Trophoblast cell (in vitro differentiated cells and primary cell): Measurements from ENCODE around the gene MRFAP1L1.

ENCODE experiments used
- DNase-seq, 2 donors: peaks; one replicate each; pipeline ENCODE4 v3.0.0-alpha.2; 2016
- H2AFZ ChIP-seq: 2 replicates; pipeline ENCODE4 v1.6.1; 2013; ENCODE audit warnings: low read length, moderate library complexity, mild to moderate bottlenecking; ENCODE audit not compliant: insufficient read depth, poor library complexity
- H2AK5ac ChIP-seq: 2 replicates; pipeline ENCODE4 v1.6.1; 2013; ENCODE audit warnings: mild to moderate bottlenecking, low read length
- H2BK120ac ChIP-seq: 2 replicates; pipeline ENCODE4 v1.6.1; 2013; ENCODE audit warnings: low read length, mild to moderate bottlenecking, moderate library complexity; ENCODE audit not compliant: insufficient read depth, poor library complexity
- H2BK12ac ChIP-seq: 2 replicates; pipeline ENCODE4 v1.6.1; 2013; ENCODE audit warnings: mild to moderate bottlenecking, low read length, moderate library complexity
- H2BK5ac ChIP-seq: 2 replicates; pipeline ENCODE4 v1.6.1; 2013; ENCODE audit warnings: low read length, low read depth, moderate library complexity, mild to moderate bottlenecking; ENCODE audit not compliant: poor library complexity
- H3K14ac ChIP-seq: 2 replicates; pipeline ENCODE4 v1.6.1; 2013; ENCODE audit warnings: mild to moderate bottlenecking, low read length
- H3K18ac ChIP-seq: 2 replicates; pipeline ENCODE4 v1.6.1; 2013; ENCODE audit warnings: mild to moderate bottlenecking, low read length
- H3K23ac ChIP-seq: 2 replicates; pipeline ENCODE4 v1.6.1; 2013; ENCODE audit warnings: low read length
- H3K27ac ChIP-seq: 2 replicates; pipeline ENCODE4 v1.5.1; 2013; ENCODE audit warnings: low read depth, mild to moderate bottlenecking, inconsistent platforms, low read length, moderate library complexity
- H3K27me3 ChIP-seq: 2 replicates; pipeline ENCODE4 v1.6.1; 2013; ENCODE audit warnings: inconsistent platforms, mild to moderate bottlenecking, low read length, moderate library complexity; ENCODE audit not compliant: insufficient read depth
- H3K36me3 ChIP-seq, 2 experiments: 1 replicate in 1 of 2; 2 replicates in 1 of 2; pipeline ENCODE4 v1.6.1; 2013; ENCODE audit warnings: low read length in 2 of 2, mild to moderate bottlenecking in 2 of 2, moderate library complexity in 1 of 2; ENCODE audit not compliant: insufficient read depth in 2 of 2, control insufficient read depth in 1 of 2
- H3K4ac ChIP-seq: 2 replicates; pipeline ENCODE4 v1.6.1; 2013; ENCODE audit warnings: low read depth, mild to moderate bottlenecking, low read length, moderate library complexity
- H3K4me1 ChIP-seq, 2 experiments: 1 replicate in 1 of 2; 2 replicates in 1 of 2; pipeline ENCODE4 v1.6.1; 2013; ENCODE audit warnings: low read length in 2 of 2, mild to moderate bottlenecking in 2 of 2, moderate library complexity in 1 of 2; ENCODE audit not compliant: insufficient read depth in 2 of 2, control insufficient read depth in 1 of 2
- H3K4me2 ChIP-seq: 2 replicates; pipeline ENCODE4 v1.6.1; 2013; ENCODE audit warnings: inconsistent platforms, mild to moderate bottlenecking, low read length, moderate library complexity
- H3K4me3 ChIP-seq: 2 replicates; pipeline ENCODE4 v1.5.1; 2013; ENCODE audit warnings: mild to moderate bottlenecking, low read depth, low read length, inconsistent platforms
- H3K79me1 ChIP-seq: one replicate; pipeline ENCODE4 v1.6.1; 2013; ENCODE audit warnings: low read length
- H3K79me2 ChIP-seq: 2 replicates; pipeline ENCODE4 v1.6.1; 2013; ENCODE audit warnings: low read length, mild to moderate bottlenecking; ENCODE audit not compliant: control insufficient read depth, insufficient read depth, poor library complexity
- H3K9ac ChIP-seq: 2 replicates; pipeline ENCODE4 v1.6.1; 2013; ENCODE audit warnings: mild to moderate bottlenecking, low read length
- H3K9me3 ChIP-seq: 2 replicates; pipeline ENCODE4 v1.6.1; 2013; ENCODE audit warnings: low read depth, mild to moderate bottlenecking, control low read depth, inconsistent platforms, low read length; ENCODE audit not compliant: insufficient read depth
- H4K12ac ChIP-seq: 2 replicates; pipeline ENCODE4 v1.6.1; 2013; ENCODE audit warnings: low read depth, mild to moderate bottlenecking, low read length, moderate library complexity
- H4K8ac ChIP-seq: 2 replicates; pipeline ENCODE4 v1.6.1; 2013; ENCODE audit warnings: low read depth, mild to moderate bottlenecking, low read length, moderate library complexity
- H4K91ac ChIP-seq: one replicate; pipeline ENCODE4 v1.6.1; 2013; ENCODE audit warnings: low read depth, mild to moderate bottlenecking, low read length, moderate library complexity
- WGBS: extraction: QIAGEN DNeasy Blood & Tissue Kit; methylation state at CpG from one replicate; pipeline ENCODE4 v1.1.7; 2013; ENCODE audit warnings: missing lambda C conversion rate; ENCODE audit not compliant: insufficient read length, insufficient coverage; ENCODE audit errors: extremely low coverage; 5-methylcytosine and 5-hydroxymethylcytosine counted together

MRFAP1L1 gene

DNA sequence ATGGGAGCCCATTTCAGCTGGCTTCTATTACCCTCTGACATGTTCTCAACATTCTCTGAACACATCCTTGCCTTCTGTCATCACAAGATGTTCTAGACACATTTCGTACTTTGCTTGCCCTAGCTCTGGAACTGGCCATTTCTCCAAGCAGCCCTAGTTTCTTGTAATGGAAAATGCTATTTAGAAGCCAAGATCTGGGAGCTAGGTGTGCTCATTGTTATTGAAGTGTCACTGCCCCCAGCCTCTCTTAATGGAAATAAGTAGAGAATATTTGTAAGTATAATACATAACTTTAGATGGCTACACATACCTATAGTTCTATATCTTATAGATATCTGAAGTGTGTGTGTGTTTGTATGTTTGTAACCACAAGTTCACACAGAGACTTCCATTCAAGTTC lies 6.9 kb downstream of the MRFAP1L1 start:
- Histone ChIP-seq H3K79me2 (no peaks in the 10 kb centered on the region), H4K91ac (no peak overlapping the region), H3K27ac (no peak overlapping the region), H2BK5ac (no peak overlapping the region), H3K9ac (no peak overlapping the region), H2BK120ac (no peak overlapping the region), H3K14ac (no peak overlapping the region), H2AFZ (no peak overlapping the region), H4K12ac (no peak overlapping the region), H4K8ac (no peak overlapping the region), H3K4me3 (no peak overlapping the region), H3K4me1 (no peaks in the 10 kb centered on the region), H2AK5ac (no peak overlapping the region), H3K4ac (no peak overlapping the region), H3K23ac (no peak overlapping the region), H3K18ac (no peak overlapping the region), H3K4me2 (no peak overlapping the region), H3K36me3 (peaks cover 5 to 8% of the 10 kb centered on the region in 2 experiments), H3K9me3 (peaks cover 3% of the 10 kb centered on the region), H3K27me3 (no peaks in the 10 kb centered on the region), H3K79me1 (no peaks in the 10 kb centered on the region), H2BK12ac (no peak overlapping the region)
- no CpG with 5 or more reads among the region's 1 CpG for WGBS
- no peak for DNase-seq

- no peak overlapping the region for H3K4ac ChIP-seq
- no peak overlapping the region for H4K91ac ChIP-seq
- H2BK5ac ChIP-seq, result no peak overlapping the region
- no peak overlapping the region for H3K4me2 ChIP-seq
- peaks cover 3% of the 10 kb centered on the region for H3K9me3 ChIP-seq
- H3K9ac ChIP-seq, result no peak overlapping the region
- no peak overlapping the region for H2BK120ac ChIP-seq
- DNase-seq, result peak in 1 of 2 donors; percentile 63
- H2BK12ac ChIP-seq, result no peak overlapping the region
- no peak overlapping the region for H3K4me3 ChIP-seq
- no peak overlapping the region for H4K12ac ChIP-seq
- no peaks in the 10 kb centered on the region for H3K79me1 ChIP-seq
- H2AFZ ChIP-seq, result no peak overlapping the region
- no CpG with 5 or more reads among the region's 13 CpGs for WGBS
- no peak overlapping the region for H3K23ac ChIP-seq
- H2AK5ac ChIP-seq, result no peak overlapping the region
- H3K14ac ChIP-seq, result no peak overlapping the region
- peaks cover 5 to 8% of the 10 kb centered on the region in 2 experiments for H3K36me3 ChIP-seq
- peaks cover 2 to 3% of the 10 kb centered on the region in 2 experiments for H3K4me1 ChIP-seq
- H3K79me2 ChIP-seq, result no peaks in the 10 kb centered on the region
- H3K27ac ChIP-seq, result no peak overlapping the region
- H3K27me3 ChIP-seq, result no peaks in the 10 kb centered on the region
- H4K8ac ChIP-seq, result no peak overlapping the region
- no peak overlapping the region for H3K18ac ChIP-seq
Measured at GRCh38 chr4:6701371-6701770, 8.3 kb downstream of the MRFAP1L1 start.

DNA sequence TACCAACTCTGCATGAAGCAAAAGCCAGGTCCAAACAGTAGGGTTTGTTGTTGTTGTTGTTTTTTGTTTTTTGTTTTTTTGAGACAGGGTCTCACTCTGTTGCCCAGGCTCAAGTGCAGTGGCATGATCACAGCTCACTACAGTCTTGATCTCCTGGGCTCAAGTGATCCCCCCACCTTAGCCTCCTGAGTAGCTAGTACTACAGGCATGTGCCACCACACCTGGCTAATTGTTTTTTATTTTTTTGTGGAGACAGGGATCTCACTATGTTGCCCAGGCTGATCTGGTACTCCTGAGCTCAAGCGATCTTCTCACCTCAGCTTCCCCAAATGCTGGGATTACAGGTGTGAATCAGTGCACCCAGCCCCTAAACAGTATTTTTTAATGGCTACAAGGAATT lies 9.8 kb downstream of the MRFAP1L1 start:
- Histone ChIP-seq H4K8ac (no peak overlapping the region), H3K9ac (no peak overlapping the region), H3K4me1 (peaks cover 2 to 14% of the 10 kb centered on the region in 2 experiments), H2BK12ac (no peak overlapping the region), H3K9me3 (peaks cover 3% of the 10 kb centered on the region), H3K4me2 (no peak overlapping the region), H3K14ac (no peak overlapping the region), H3K18ac (no peak overlapping the region), H2BK5ac (no peak overlapping the region), H3K4ac (no peak overlapping the region), H3K4me3 (no peak overlapping the region), H3K27ac (no peak overlapping the region), H4K12ac (no peak overlapping the region), H2AK5ac (no peak overlapping the region), H2BK120ac (no peak overlapping the region), H3K79me1 (peaks cover 4% of the 10 kb centered on the region), H3K23ac (no peak overlapping the region), H3K79me2 (no peaks in the 10 kb centered on the region), H3K27me3 (no peaks in the 10 kb centered on the region), H3K36me3 (peaks cover 5 to 8% of the 10 kb centered on the region in 2 experiments), H2AFZ (no peak overlapping the region), H4K91ac (no peak overlapping the region)
- no CpG with 5 or more reads among the region's 1 CpG for WGBS
- no peak for DNase-seq

DNA sequence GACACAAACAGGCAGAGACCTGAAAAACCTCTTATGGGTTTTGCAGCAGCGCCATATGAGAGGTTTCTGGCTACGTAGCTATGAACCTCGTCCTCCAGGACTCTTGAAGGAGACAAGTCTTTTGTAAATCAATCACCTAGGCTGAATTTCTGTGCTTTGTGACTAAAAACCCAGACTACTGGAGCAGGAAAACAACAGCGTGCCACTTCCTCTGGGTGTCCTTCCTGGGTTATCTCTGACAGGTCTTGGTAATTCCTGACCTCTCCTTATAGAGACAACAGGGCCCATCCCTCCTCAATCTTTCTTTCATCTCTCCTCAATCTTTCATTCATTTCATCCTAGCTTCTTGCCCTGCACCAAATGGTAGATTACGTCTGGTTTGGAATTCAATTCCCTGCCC lies 10.3 kb downstream of the MRFAP1L1 start:
- H2BK120ac ChIP-seq, result peak overlapping the region; percentile 38
- no peak overlapping the region for H3K9ac ChIP-seq
- no peak overlapping the region for H2BK5ac ChIP-seq
- H3K36me3 ChIP-seq, result peaks cover 5 to 8% of the 10 kb centered on the region in 2 experiments
- H3K4ac ChIP-seq, result no peak overlapping the region
- H3K23ac ChIP-seq, result no peak overlapping the region
- H3K4me2 ChIP-seq, result no peak overlapping the region
- WGBS, result no CpG with 5 or more reads among the region's 5 CpGs
- no peak overlapping the region for H3K18ac ChIP-seq
- peaks cover 2 to 16% of the 10 kb centered on the region in 2 experiments for H3K4me1 ChIP-seq
- H4K8ac ChIP-seq, result no peak overlapping the region
- no peak overlapping the region for H3K4me3 ChIP-seq
- H2AFZ ChIP-seq, result no peak overlapping the region
- no peak overlapping the region for H2BK12ac ChIP-seq
- H2AK5ac ChIP-seq, result no peak overlapping the region
- H4K12ac ChIP-seq, result no peak overlapping the region
- H3K79me2 ChIP-seq, result no peaks in the 10 kb centered on the region
- no peak overlapping the region for H3K27ac ChIP-seq
- H3K79me1 ChIP-seq, result peaks cover 4% of the 10 kb centered on the region
- H3K14ac ChIP-seq, result no peak overlapping the region
- no peaks in the 10 kb centered on the region for H3K27me3 ChIP-seq
- H3K9me3 ChIP-seq, result peaks cover 3% of the 10 kb centered on the region
- H4K91ac ChIP-seq, result no peak overlapping the region
- DNase-seq, result no peak
